PC-9 (cell line): ENCODE measurements around the gene AP1B1. TPM values are rescaled to one million over a fixed set of nuclear protein-coding genes. Genes with fewer than 3 reads are reported as not detected.
A peak's percentile ranks its signal among the peaks of the same experiment; 100 is the strongest.
"Not testable (repeated sequence)": the region's sequence is repeated elsewhere in the genome, so short reads cannot be mapped to it uniquely, and the experiment has no call there.

Experiments used
- BruUV-seq: library from RNA; stranded (reverse); fragments of 400-500 nt; replicated peaks from 2 replicates; lab custom pipeline; 2021; lab: Mats Ljungman, UMichigan
- CTCF ChIA-PET: fragments of 300-600 bp; sonication (Branson Sonifier 250); formaldehyde crosslinking; loops from one replicate; lab custom pipeline; 2022; ENCODE audit warnings: antibody characterized with exemption; lab: Charles Lee
- POLR2A ChIA-PET: fragments of 300-600 bp; sonication (Branson Sonifier 250); formaldehyde crosslinking; loops from one replicate; lab custom pipeline; 2022; ENCODE audit warnings: antibody characterized with exemption; ENCODE audit not compliant: unreplicated experiment; lab: Charles Lee
- DNase-seq, 2 experiments: peaks; one replicate each; pipeline versions ENCODE4 v3.0.0 to v3.0.0-alpha.2; 2015 to 2022; ENCODE audit warnings: mixed read lengths in 1 of 2
- H2AFZ ChIP-seq: fragments of 200-600 bp; sonication (generic); 2 replicates; pipeline ENCODE4 v1.8.1; 2017; ENCODE audit warnings: antibody characterized with exemption
- H3F3A ChIP-seq: fragments of 200-600 bp; sonication (generic); 2 replicates; pipeline ENCODE4 v1.8.1; 2017; ENCODE audit warnings: antibody characterized with exemption, mild to moderate bottlenecking, low read depth; ENCODE audit not compliant: insufficient read depth
- H3K27ac ChIP-seq: fragments of 200-600 bp; sonication (generic); 2 replicates; pipeline ENCODE4 v1.6.1; 2016; ENCODE audit warnings: mixed run types
- H3K27me3 ChIP-seq: fragments of 200-600 bp; sonication (generic); 2 replicates; pipeline ENCODE4 v1.6.1; 2016; ENCODE audit warnings: low read depth, mixed run types; ENCODE audit not compliant: insufficient read depth
- H3K36me3 ChIP-seq: fragments of 200-600 bp; sonication (generic); 2 replicates; pipeline ENCODE4 v1.6.1; 2016; ENCODE audit warnings: low read depth, mixed run types
- H3K4me1 ChIP-seq: fragments of 200-600 bp; sonication (generic); replicated peaks from 2 replicates; pipeline ENCODE4 v1.6.1; 2016; ENCODE audit warnings: mixed run types; ENCODE audit not compliant: insufficient read depth
- H3K4me2 ChIP-seq: fragments of 200-600 bp; sonication (generic); 2 replicates; pipeline ENCODE4 v1.6.1; 2017; ENCODE audit warnings: mixed run types
- H3K4me3 ChIP-seq: fragments of 200-600 bp; sonication (generic); 2 replicates; pipeline ENCODE4 v1.6.1; 2016; ENCODE audit warnings: mixed run types
- H3K79me2 ChIP-seq: fragments of 200-600 bp; sonication (generic); 2 replicates; pipeline ENCODE4 v1.6.1; 2017; ENCODE audit warnings: low read depth, mixed run types
- H3K9me2 ChIP-seq: fragments of 200-600 bp; sonication (generic); 2 replicates; pipeline ENCODE4 v1.8.1; 2017; ENCODE audit warnings: mild to moderate bottlenecking; ENCODE audit not compliant: insufficient read depth
- H3K9me3 ChIP-seq: fragments of 200-600 bp; sonication (generic); 2 replicates; pipeline ENCODE4 v1.8.1; 2016; ENCODE audit warnings: low read depth; ENCODE audit not compliant: insufficient read depth
- H4K20me1 ChIP-seq: fragments of 200-600 bp; sonication (generic); 2 replicates; pipeline ENCODE4 v1.8.1; 2017; ENCODE audit not compliant: insufficient read depth
- EZH2 ChIP-seq: fragments of 200-600 bp; sonication (generic); IDR thresholded peaks from 2 replicates; pipeline ENCODE4 v1.8.0; 2017; ENCODE audit warnings: antibody characterized with exemption, low read depth
- intact Hi-C: fragments of 100-400 bp; cut with micrococcal nuclease; formaldehyde crosslinking; loops from one replicate; pipeline ENCODE4 v1.10.0; 2022; ENCODE audit not compliant: unreplicated experiment
- total RNA-seq: library from RNA; stranded (reverse); gene quantifications from 2 replicates; pipeline ENCODE4 v1.2.3, GENCODE V29; 2021
- TF ChIP-seq, protein P1 (sequence below): fragments of 200-600 bp; sonication (generic); conservative IDR thresholded peaks from 2 replicates; pipeline ENCODE4 v1.6.1; 2017; ENCODE audit warnings: mixed run types, antibody characterized with exemption, mild to moderate bottlenecking, moderate library complexity

The AP1B1 gene
- total RNA-seq, 1 experiment from 2014 or later = 50.8 TPM

GRCh38 chr22:29379258-29379657 is 9.1 kb downstream of the AP1B1 start:
- Histone ChIP-seq H3K27ac (peak overlapping the region; percentile 99; the same call in 1 of the 2 replicates), H3K9me3 (no peaks in the 10 kb centered on the region), H3K4me2 (no peak overlapping the region), H3K9me2 (no peaks in the 10 kb centered on the region), H3F3A (peaks cover 58% of the 10 kb centered on the region), H4K20me1 (no peaks in the 10 kb centered on the region; the same call in 1 of the 2 replicates), H2AFZ (no peak overlapping the region), H3K4me1 (peaks cover 63% of the 10 kb centered on the region), H3K36me3 (no peaks in the 10 kb centered on the region; the same call in 1 of the 2 replicates), H3K27me3 (no peaks in the 10 kb centered on the region), H3K79me2 (peaks cover 70% of the 10 kb centered on the region), H3K4me3 (no peak overlapping the region)
- BruUV-seq = no TSS peak
- ChIA-PET CTCF (no interaction called here), POLR2A (no interaction called here)
- DNase-seq = no peak
- no peak for TF ChIP-seq EZH2
- TF ChIP-seq, protein P1, sequence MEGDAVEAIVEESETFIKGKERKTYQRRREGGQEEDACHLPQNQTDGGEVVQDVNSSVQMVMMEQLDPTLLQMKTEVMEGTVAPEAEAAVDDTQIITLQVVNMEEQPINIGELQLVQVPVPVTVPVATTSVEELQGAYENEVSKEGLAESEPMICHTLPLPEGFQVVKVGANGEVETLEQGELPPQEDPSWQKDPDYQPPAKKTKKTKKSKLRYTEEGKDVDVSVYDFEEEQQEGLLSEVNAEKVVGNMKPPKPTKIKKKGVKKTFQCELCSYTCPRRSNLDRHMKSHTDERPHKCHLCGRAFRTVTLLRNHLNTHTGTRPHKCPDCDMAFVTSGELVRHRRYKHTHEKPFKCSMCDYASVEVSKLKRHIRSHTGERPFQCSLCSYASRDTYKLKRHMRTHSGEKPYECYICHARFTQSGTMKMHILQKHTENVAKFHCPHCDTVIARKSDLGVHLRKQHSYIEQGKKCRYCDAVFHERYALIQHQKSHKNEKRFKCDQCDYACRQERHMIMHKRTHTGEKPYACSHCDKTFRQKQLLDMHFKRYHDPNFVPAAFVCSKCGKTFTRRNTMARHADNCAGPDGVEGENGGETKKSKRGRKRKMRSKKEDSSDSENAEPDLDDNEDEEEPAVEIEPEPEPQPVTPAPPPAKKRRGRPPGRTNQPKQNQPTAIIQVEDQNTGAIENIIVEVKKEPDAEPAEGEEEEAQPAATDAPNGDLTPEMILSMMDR = no peak
- intact Hi-C loops = loop anchor here (5.0 kb wide), 1 partner anchor 37 kb away; no protein-coding TSS in a partner anchor

- Histone ChIP-seq H3K4me1 (peaks cover 59% of the 10 kb centered on the region), H3K27ac (peak overlapping the region; percentile 99), H3K9me3 (no peaks in the 10 kb centered on the region), H3K4me2 (peak overlapping the region; percentile 82), H3K36me3 (no peaks in the 10 kb centered on the region; the same call in 1 of the 2 replicates), H3K27me3 (no peaks in the 10 kb centered on the region), H3K4me3 (peak overlapping the region; percentile 41; the same call in 1 of the 2 replicates), H2AFZ (no peak overlapping the region), H3K79me2 (peaks cover 72% of the 10 kb centered on the region), H3K9me2 (no peaks in the 10 kb centered on the region), H3F3A (peaks cover 59% of the 10 kb centered on the region), H4K20me1 (no peaks in the 10 kb centered on the region; the same call in 1 of the 2 replicates)
- TF ChIP-seq EZH2 = no peak
- TF ChIP-seq, protein P1 = no peak
- intact Hi-C loops = loop anchor here (5.0 kb wide), 1 partner anchor 36 kb away; no protein-coding TSS in a partner anchor
- ChIA-PET POLR2A (no interaction called here), CTCF (interaction anchor here (0.7 kb wide), 1 partner anchor 14 kb away, joined by 5 read pairs; no protein-coding TSS in a partner anchor)
- BruUV-seq = no TSS peak
- peak; percentile 69 to 97 for DNase-seq
Measured at GRCh38 chr22:29377979-29378378, 10.4 kb downstream of the AP1B1 start.

DNA sequence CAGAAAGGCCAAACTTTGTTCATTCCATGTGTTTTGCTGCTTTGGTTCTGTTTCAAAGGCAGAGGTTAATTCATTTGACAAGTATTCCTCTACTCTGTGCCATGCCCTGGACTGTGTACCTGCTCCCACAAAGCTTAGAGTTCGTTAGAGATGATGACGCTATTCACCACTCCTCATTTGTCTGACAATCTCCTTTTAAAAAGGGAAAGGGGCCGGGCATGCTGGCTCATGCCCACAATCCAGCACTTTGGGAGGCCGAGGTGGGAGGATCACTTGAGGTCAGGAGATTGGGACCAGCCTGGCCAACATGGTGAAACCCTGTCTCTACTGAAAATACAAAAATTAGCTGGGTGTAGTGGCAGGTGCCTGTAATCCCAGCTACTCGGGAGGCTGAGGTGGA is 11.7 kb downstream of the AP1B1 start:
- not testable (repeated sequence) for BruUV-seq, H3K9me3 ChIP-seq, H3K36me3 ChIP-seq, H3K27me3 ChIP-seq, H4K20me1 ChIP-seq, H2AFZ ChIP-seq, H3K9me2 ChIP-seq
- peaks cover 59% of the 10 kb centered on the region for H3F3A ChIP-seq
- peak; percentile 37 to 66 for DNase-seq
- peak overlapping the region; percentile 99 for H3K27ac ChIP-seq
- intact Hi-C loops = loop anchor here (5.0 kb wide), 1 partner anchor 34 kb away; no protein-coding TSS in a partner anchor
- H3K4me2 ChIP-seq = peak overlapping the region; percentile 82
- POLR2A ChIA-PET = interaction anchor here (0.7 kb wide), 1 partner anchor 196 kb away, joined by 3 read pairs; no protein-coding TSS in a partner anchor
- H3K4me3 ChIP-seq = peak overlapping the region; percentile 41; the same call in 1 of the 2 replicates
- H3K79me2 ChIP-seq = peaks cover 62% of the 10 kb centered on the region
- H3K4me1 ChIP-seq = peaks cover 58% of the 10 kb centered on the region
- CTCF ChIA-PET = interaction anchor here (0.7 kb wide), 1 partner anchor 395 kb away, joined by 6 read pairs; no protein-coding TSS in a partner anchor
